ENCODE measurements around the gene DTHD1. TPM values are rescaled to one million over a fixed set of nuclear protein-coding genes. Genes with fewer than 3 reads are reported as not detected.

DTHD1 gene
- total RNA-seq, 1 donor from 2014 or later, result not detected

GRCh38 chr4:36329228-36329627 lies 47.8 kb downstream of the DTHD1 start:
- peaks cover 18% of the 10 kb centered on the region for H3K4me1 Mint-ChIP-seq (ENCODE audit: unreplicated experiment)
- H3K27me3 Mint-ChIP-seq (ENCODE audit: unreplicated experiment), result no peaks in the 10 kb centered on the region
- H3K9me3 Mint-ChIP-seq (ENCODE audit: unreplicated experiment), result no peaks in the 10 kb centered on the region
- DNase-seq (ENCODE audit: low spot score), result no peak
- no peaks in the 10 kb centered on the region for H3K36me3 Mint-ChIP-seq (ENCODE audit: low read depth, unreplicated experiment)
- no peak for TF ChIP-seq CTCF (IDR thresholded peaks at IDR 0.05; ENCODE audit: unreplicated experiment)
- H3K4me3 Mint-ChIP-seq (ENCODE audit: unreplicated experiment), result no peak overlapping the region
- no peak overlapping the region for H3K27ac Mint-ChIP-seq (ENCODE audit: unreplicated experiment)

- H3K27ac Mint-ChIP-seq (ENCODE audit: unreplicated experiment), result no peak overlapping the region
- H3K9me3 Mint-ChIP-seq (ENCODE audit: unreplicated experiment), result no peaks in the 10 kb centered on the region
- no peak overlapping the region for H3K4me3 Mint-ChIP-seq (ENCODE audit: unreplicated experiment)
- peaks cover 8% of the 10 kb centered on the region for H3K4me1 Mint-ChIP-seq (ENCODE audit: unreplicated experiment)
- no peak for DNase-seq (ENCODE audit: low spot score)
- H3K27me3 Mint-ChIP-seq (ENCODE audit: unreplicated experiment), result no peaks in the 10 kb centered on the region
- no peak for TF ChIP-seq CTCF (IDR thresholded peaks at IDR 0.05; ENCODE audit: unreplicated experiment)
- no peaks in the 10 kb centered on the region for H3K36me3 Mint-ChIP-seq (ENCODE audit: low read depth, unreplicated experiment)
Measured at GRCh38 chr4:36330796-36331195, 49.4 kb downstream of the DTHD1 start.

- Mint-ChIP-seq H3K27ac (ENCODE audit: unreplicated experiment) (no peak overlapping the region), H3K4me1 (ENCODE audit: unreplicated experiment) (peaks cover 6% of the 10 kb centered on the region), H3K4me3 (ENCODE audit: unreplicated experiment) (no peak overlapping the region), H3K36me3 (ENCODE audit: low read depth, unreplicated experiment) (no peaks in the 10 kb centered on the region), H3K27me3 (ENCODE audit: unreplicated experiment) (peaks cover 2% of the 10 kb centered on the region), H3K9me3 (ENCODE audit: unreplicated experiment) (no peaks in the 10 kb centered on the region)
- no peak for DNase-seq (ENCODE audit: low spot score)
- TF ChIP-seq CTCF (IDR thresholded peaks at IDR 0.05; ENCODE audit: unreplicated experiment), result no peak
Measured at GRCh38 chr4:36332023-36332781, 50.8 kb downstream of the DTHD1 start.

- H3K27me3 Mint-ChIP-seq (ENCODE audit: unreplicated experiment), result peaks cover 2% of the 10 kb centered on the region
- no peak overlapping the region for H3K27ac Mint-ChIP-seq (ENCODE audit: unreplicated experiment)
- H3K4me3 Mint-ChIP-seq (ENCODE audit: unreplicated experiment), result no peak overlapping the region
- H3K9me3 Mint-ChIP-seq (ENCODE audit: unreplicated experiment), result no peaks in the 10 kb centered on the region
- no peak for DNase-seq (ENCODE audit: low spot score)
- H3K4me1 Mint-ChIP-seq (ENCODE audit: unreplicated experiment), result peaks cover 6% of the 10 kb centered on the region
- H3K36me3 Mint-ChIP-seq (ENCODE audit: low read depth, unreplicated experiment), result no peaks in the 10 kb centered on the region
- no peak for TF ChIP-seq CTCF (IDR thresholded peaks at IDR 0.05; ENCODE audit: unreplicated experiment)
Measured at GRCh38 chr4:36332782-36333131, 51.3 kb downstream of the DTHD1 start.

GRCh38 chr4:36333303-36333877 lies 52.0 kb downstream of the DTHD1 start:
- Mint-ChIP-seq H3K4me3 (ENCODE audit: unreplicated experiment) (no peak overlapping the region), H3K27ac (ENCODE audit: unreplicated experiment) (no peak overlapping the region), H3K4me1 (ENCODE audit: unreplicated experiment) (peaks cover 6% of the 10 kb centered on the region), H3K36me3 (ENCODE audit: low read depth, unreplicated experiment) (no peaks in the 10 kb centered on the region), H3K9me3 (ENCODE audit: unreplicated experiment) (no peaks in the 10 kb centered on the region), H3K27me3 (ENCODE audit: unreplicated experiment) (peaks cover 2% of the 10 kb centered on the region)
- no peak for TF ChIP-seq CTCF (IDR thresholded peaks at IDR 0.05; ENCODE audit: unreplicated experiment)
- no peak for DNase-seq (ENCODE audit: low spot score)

Measured in endothelial cell (in vitro differentiated cells).